ENCODE results near the gene GPATCH8. TPM values are rescaled to one million over a fixed set of nuclear protein-coding genes. Genes with fewer than 3 reads are reported as not detected.

The GPATCH8 gene
- total and polyA plus RNA-seq, 5 donors from 2014 or later, result 24.0 to 87.7 (median 25.5) TPM

- Histone ChIP-seq H3K27ac (ENCODE audit: insufficient read depth, low read length, poor library complexity, severe bottlenecking) (no peak overlapping the region), H3K4me1 (ENCODE audit: control insufficient read depth, insufficient read depth, low read length, poor library complexity, severe bottlenecking) (no peaks in the 10 kb centered on the region), H3K4me3 (ENCODE audit: low read depth, low read length) (no peak overlapping the region), H3K9me3 (ENCODE audit: control insufficient read depth in 2 of 2, low read length in 2 of 2) (no peaks in the 10 kb centered on the region), H3K36me3 (ENCODE audit: control insufficient read depth, insufficient read depth, low read length) (no peaks in the 10 kb centered on the region), H3K27me3 (ENCODE audit: control insufficient read depth, insufficient read depth, low read length) (no peaks in the 10 kb centered on the region)
- Mint-ChIP-seq H3K4me3 (no peak overlapping the region), H3K27ac (peak overlapping the region in 2 of 3 donors; percentile 75 to 79), H3K4me1 (peaks cover 0 to 6% (median under 1%) of the 10 kb centered on the region in 4 donors), H3K36me3 (no peaks in the 10 kb centered on the region), H3K27me3 (no peaks in the 10 kb centered on the region), H3K9me3 (peaks cover 0 to 2% (median 0%) of the 10 kb centered on the region in 7 donors)
- ATAC-seq (ENCODE audit: low read depth in 2 of 2) (peak; percentile 76 to 77), DNase-seq (peak; percentile 61 to 79 (median 70))
These were observed 30.5 kb upstream of the GPATCH8 start for GRCh38 chr17:44533533-44534246.

DNA sequence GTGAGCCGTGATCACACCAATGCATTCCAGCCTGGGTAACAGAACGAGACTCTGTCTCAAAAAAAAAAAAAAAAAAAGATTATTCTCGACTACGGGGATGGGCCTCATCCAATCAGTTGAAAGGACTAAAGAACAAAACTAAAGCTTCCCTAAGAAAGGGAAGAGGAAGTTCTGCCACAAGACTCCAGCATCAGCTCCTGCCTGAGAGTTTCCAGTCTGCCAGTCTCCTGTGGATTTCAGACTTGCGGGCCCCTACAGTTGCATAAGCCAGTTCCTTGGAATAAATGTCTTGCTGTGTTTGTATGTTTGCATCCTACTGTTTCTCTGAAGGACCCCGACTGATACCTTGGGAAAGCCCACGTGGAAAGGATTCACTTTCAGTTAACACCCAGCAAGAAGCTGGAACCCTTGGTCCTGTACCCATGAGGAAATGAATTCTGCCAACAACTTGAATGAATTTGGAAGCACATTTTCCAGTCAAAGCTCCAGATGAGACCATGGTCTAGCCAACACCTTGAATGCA lies 27.8 kb upstream of the GPATCH8 start:
- Mint-ChIP-seq H3K4me3 (no peak overlapping the region), H3K9me3 (peaks cover 0 to 4% (median 0%) of the 10 kb centered on the region in 7 donors), H3K4me1 (peaks cover 0 to 6% (median under 1%) of the 10 kb centered on the region in 4 donors), H3K27ac (no peak overlapping the region), H3K27me3 (peaks cover 6% of the 10 kb centered on the region), H3K36me3 (no peaks in the 10 kb centered on the region)
- H3K4me1 ChIP-seq (ENCODE audit: control insufficient read depth, insufficient read depth, low read length, poor library complexity, severe bottlenecking), result no peaks in the 10 kb centered on the region
- H3K27ac ChIP-seq (ENCODE audit: insufficient read depth, low read length, poor library complexity, severe bottlenecking), result no peak overlapping the region
- H3K27me3 ChIP-seq (ENCODE audit: control insufficient read depth, insufficient read depth, low read length), result no peaks in the 10 kb centered on the region
- H3K4me3 ChIP-seq (ENCODE audit: low read depth, low read length), result no peak overlapping the region
- H3K36me3 ChIP-seq (ENCODE audit: control insufficient read depth, insufficient read depth, low read length), result no peaks in the 10 kb centered on the region
- DNase-seq, result no peak
- ATAC-seq (ENCODE audit: low read depth in 2 of 2), result no peak
- H3K9me3 ChIP-seq (ENCODE audit: control insufficient read depth in 2 of 2, low read length in 2 of 2), result no peaks in the 10 kb centered on the region

DNA sequence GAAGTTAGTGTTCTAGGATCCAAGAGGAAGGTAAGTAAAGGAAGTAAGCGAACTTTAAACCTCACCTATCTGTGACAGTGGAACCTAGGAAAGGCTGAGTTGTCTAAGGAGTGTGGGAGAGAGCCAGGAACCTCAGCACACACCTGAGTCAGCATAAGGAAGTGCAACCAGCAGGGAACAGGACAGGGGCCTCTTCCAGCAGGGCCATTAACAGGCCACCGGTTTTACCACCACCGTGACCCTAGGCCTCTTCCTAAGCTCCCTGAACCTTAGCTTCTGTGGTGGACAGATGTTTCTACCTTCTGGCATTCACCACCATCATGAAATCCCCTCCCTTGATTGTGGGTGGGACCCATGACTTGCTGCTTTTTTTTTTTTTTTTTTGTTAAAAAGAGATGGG lies 26.7 kb upstream of the GPATCH8 start:
- Histone ChIP-seq H3K9me3 (ENCODE audit: control insufficient read depth in 2 of 2, low read length in 2 of 2) (no peaks in the 10 kb centered on the region), H3K27ac (ENCODE audit: insufficient read depth, low read length, poor library complexity, severe bottlenecking) (no peak overlapping the region)
- no peak for ATAC-seq (ENCODE audit: low read depth in 2 of 2)

DNA sequence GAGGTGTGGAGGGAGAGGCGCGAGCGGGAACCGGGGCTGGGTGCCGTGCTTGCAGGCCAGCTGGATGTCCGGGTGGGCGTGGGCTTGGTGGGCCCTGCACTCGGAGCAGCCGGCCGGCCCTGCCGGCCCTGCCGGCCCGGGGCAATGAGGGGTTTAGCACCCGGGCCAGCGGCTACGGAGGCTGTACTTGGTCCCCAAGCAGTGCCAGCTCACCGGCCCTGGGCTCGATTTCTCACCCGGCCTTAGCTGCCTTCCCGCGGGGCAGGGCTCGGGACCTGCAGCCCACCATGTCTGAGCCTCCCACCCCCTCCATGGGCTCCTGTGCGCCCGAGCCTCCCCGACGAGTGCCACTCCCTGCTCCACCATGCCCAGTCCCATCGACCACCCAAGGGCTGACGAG lies 24.7 kb upstream of the GPATCH8 start:
- Mint-ChIP-seq H3K4me1 (peaks cover 0 to 5% (median 0%) of the 10 kb centered on the region in 4 donors), H3K9me3 (peaks cover 0 to 4% (median 0%) of the 10 kb centered on the region in 7 donors), H3K36me3 (no peaks in the 10 kb centered on the region), H3K27me3 (peaks cover 12% of the 10 kb centered on the region), H3K27ac (no peak overlapping the region), H3K4me3 (no peak overlapping the region)
- Histone ChIP-seq H3K27ac (ENCODE audit: insufficient read depth, low read length, poor library complexity, severe bottlenecking) (no peak overlapping the region), H3K9me3 (ENCODE audit: control insufficient read depth in 2 of 2, low read length in 2 of 2) (no peaks in the 10 kb centered on the region), H3K27me3 (ENCODE audit: control insufficient read depth, insufficient read depth, low read length) (no peaks in the 10 kb centered on the region), H3K4me3 (ENCODE audit: low read depth, low read length) (no peak overlapping the region), H3K4me1 (ENCODE audit: control insufficient read depth, insufficient read depth, low read length, poor library complexity, severe bottlenecking) (no peaks in the 10 kb centered on the region), H3K36me3 (ENCODE audit: control insufficient read depth, insufficient read depth, low read length) (no peaks in the 10 kb centered on the region)
- no peak for ATAC-seq (ENCODE audit: low read depth in 2 of 2)
- DNase-seq, result no peak

More for the DNA sequence above, 26.7 kb upstream of the GPATCH8 start:
- Histone ChIP-seq H3K27me3 (ENCODE audit: control insufficient read depth, insufficient read depth, low read length) (no peaks in the 10 kb centered on the region), H3K4me1 (ENCODE audit: control insufficient read depth, insufficient read depth, low read length, poor library complexity, severe bottlenecking) (no peaks in the 10 kb centered on the region), H3K4me3 (ENCODE audit: low read depth, low read length) (no peak overlapping the region), H3K36me3 (ENCODE audit: control insufficient read depth, insufficient read depth, low read length) (no peaks in the 10 kb centered on the region)
- Mint-ChIP-seq H3K4me3 (no peak overlapping the region), H3K9me3 (peaks cover 0 to 4% (median 0%) of the 10 kb centered on the region in 7 donors), H3K27me3 (peaks cover 6% of the 10 kb centered on the region), H3K27ac (peak overlapping the region in 1 of 3 donors; percentile 36), H3K36me3 (no peaks in the 10 kb centered on the region), H3K4me1 (peaks cover 0 to 6% (median under 1%) of the 10 kb centered on the region in 4 donors)
- no peak for DNase-seq

DNA sequence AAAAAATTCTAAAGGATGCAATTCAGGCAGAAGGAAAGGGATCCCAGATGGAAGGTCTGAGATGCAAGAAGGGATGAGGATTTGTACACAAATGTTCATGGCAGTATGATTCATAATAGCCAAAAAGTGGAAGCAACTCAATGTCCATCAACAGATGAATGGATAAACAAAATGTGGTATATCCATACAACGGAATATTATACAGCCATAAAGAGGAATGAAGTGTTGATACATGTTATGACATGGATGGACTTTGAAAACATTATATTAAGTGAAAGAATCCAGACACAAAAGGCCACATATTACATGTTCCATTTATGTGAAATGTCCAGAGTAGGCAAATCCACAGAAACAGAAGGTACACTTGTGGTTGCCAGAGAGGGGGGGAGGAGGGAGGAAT lies 23.9 kb upstream of the GPATCH8 start:
- H3K27me3 Mint-ChIP-seq, result peaks cover 12% of the 10 kb centered on the region
- H3K27ac Mint-ChIP-seq, result no peak overlapping the region
- H3K36me3 ChIP-seq (ENCODE audit: control insufficient read depth, insufficient read depth, low read length), result no peaks in the 10 kb centered on the region

DNA sequence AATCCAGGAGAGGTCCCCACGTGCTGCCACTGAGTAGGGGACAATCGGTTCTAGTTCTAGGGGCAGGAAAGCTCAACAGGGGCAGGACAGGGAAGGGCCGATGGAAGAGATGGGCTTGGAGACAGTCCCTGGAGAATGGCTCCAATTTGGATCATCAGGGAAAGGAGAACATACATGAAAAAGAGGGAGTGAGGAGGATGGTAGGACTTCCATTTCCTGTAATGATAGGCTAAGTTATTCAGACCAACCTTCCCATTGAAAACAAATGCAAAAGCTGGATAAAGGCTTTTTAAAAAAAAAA lies 20.4 kb upstream of the GPATCH8 start:
- H3K4me1 Mint-ChIP-seq, result peaks cover 0 to 5% (median 0%) of the 10 kb centered on the region in 4 donors
- H3K4me3 Mint-ChIP-seq, result no peak overlapping the region
- Histone ChIP-seq H3K4me1 (ENCODE audit: control insufficient read depth, insufficient read depth, low read length, poor library complexity, severe bottlenecking) (no peaks in the 10 kb centered on the region), H3K4me3 (ENCODE audit: low read depth, low read length) (no peak overlapping the region), H3K27ac (ENCODE audit: insufficient read depth, low read length, poor library complexity, severe bottlenecking) (no peak overlapping the region), H3K36me3 (ENCODE audit: control insufficient read depth, insufficient read depth, low read length) (no peaks in the 10 kb centered on the region), H3K9me3 (ENCODE audit: control insufficient read depth in 2 of 2, low read length in 2 of 2) (no peaks in the 10 kb centered on the region), H3K27me3 (ENCODE audit: control insufficient read depth, insufficient read depth, low read length) (no peaks in the 10 kb centered on the region)
- ATAC-seq (ENCODE audit: low read depth in 2 of 2) (no peak), DNase-seq (no peak)
- H3K27ac Mint-ChIP-seq, result no peak overlapping the region
- no peaks in the 10 kb centered on the region for H3K36me3 Mint-ChIP-seq
- peaks cover 0 to 3% (median 0%) of the 10 kb centered on the region in 7 donors for H3K9me3 Mint-ChIP-seq
- H3K27me3 Mint-ChIP-seq, result peaks cover 17% of the 10 kb centered on the region

More for the DNA sequence above, 23.9 kb upstream of the GPATCH8 start:
- no peaks in the 10 kb centered on the region for H3K27me3 ChIP-seq (ENCODE audit: control insufficient read depth, insufficient read depth, low read length)
- H3K4me1 Mint-ChIP-seq, result peaks cover 0 to 5% (median 0%) of the 10 kb centered on the region in 4 donors
- no peak overlapping the region for H3K4me3 ChIP-seq (ENCODE audit: low read depth, low read length)
- H3K9me3 ChIP-seq (ENCODE audit: control insufficient read depth in 2 of 2, low read length in 2 of 2), result no peaks in the 10 kb centered on the region
- ATAC-seq (ENCODE audit: low read depth in 2 of 2), result no peak
- no peak overlapping the region for H3K27ac ChIP-seq (ENCODE audit: insufficient read depth, low read length, poor library complexity, severe bottlenecking)
- peaks cover 0 to 4% (median 0%) of the 10 kb centered on the region in 7 donors for H3K9me3 Mint-ChIP-seq
- H3K36me3 Mint-ChIP-seq, result no peaks in the 10 kb centered on the region
- H3K4me3 Mint-ChIP-seq, result no peak overlapping the region
- DNase-seq, result no peak
- H3K4me1 ChIP-seq (ENCODE audit: control insufficient read depth, insufficient read depth, low read length, poor library complexity, severe bottlenecking), result no peaks in the 10 kb centered on the region

DNA sequence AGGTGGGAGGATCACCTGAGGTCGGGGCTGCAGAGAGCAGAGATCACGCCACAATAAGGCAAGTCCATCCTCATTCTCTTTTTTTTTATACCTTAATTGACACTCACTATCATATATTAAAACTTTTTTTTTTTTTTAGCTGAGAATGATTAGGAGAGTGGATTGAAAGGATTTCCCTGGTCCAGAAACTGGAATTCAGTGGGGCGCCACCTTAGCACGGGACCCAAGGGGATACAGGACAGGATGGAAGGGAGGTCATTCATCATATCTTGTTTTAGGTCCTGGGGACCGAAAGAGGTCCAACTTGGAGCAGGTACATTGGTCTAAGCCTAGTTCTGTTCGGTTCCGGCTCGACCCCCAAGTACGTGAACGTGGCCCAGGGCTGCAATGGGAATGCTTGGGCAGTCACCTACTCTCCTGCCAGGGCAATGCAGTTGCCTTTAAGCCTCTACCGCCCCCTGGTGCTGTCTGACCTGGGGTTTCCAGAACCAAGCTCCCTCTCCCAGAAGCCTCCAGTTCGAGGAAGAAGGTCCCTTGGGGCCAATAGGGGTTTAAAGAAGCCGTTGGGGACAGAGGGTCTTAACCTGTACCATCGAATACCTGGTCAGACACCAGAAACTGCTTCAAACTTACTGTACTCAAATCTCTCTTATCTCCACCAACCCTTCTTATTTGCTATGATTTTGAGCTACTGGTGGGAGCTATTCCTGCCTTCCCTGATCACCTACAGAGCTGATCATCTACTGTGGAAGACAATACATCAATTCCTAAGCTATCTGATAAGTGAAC lies 19.9 kb upstream of the GPATCH8 start:
- no peak overlapping the region for H3K4me3 Mint-ChIP-seq
- DNase-seq, result peak in 1 of 3 donors; percentile 55
- peaks cover 0 to 3% (median 0%) of the 10 kb centered on the region in 7 donors for H3K9me3 Mint-ChIP-seq
- Histone ChIP-seq H3K27ac (ENCODE audit: insufficient read depth, low read length, poor library complexity, severe bottlenecking) (no peak overlapping the region), H3K4me3 (ENCODE audit: low read depth, low read length) (no peak overlapping the region), H3K9me3 (ENCODE audit: control insufficient read depth in 2 of 2, low read length in 2 of 2) (no peaks in the 10 kb centered on the region), H3K27me3 (ENCODE audit: control insufficient read depth, insufficient read depth, low read length) (no peaks in the 10 kb centered on the region), H3K4me1 (ENCODE audit: control insufficient read depth, insufficient read depth, low read length, poor library complexity, severe bottlenecking) (no peaks in the 10 kb centered on the region), H3K36me3 (ENCODE audit: control insufficient read depth, insufficient read depth, low read length) (no peaks in the 10 kb centered on the region)
- peaks cover 17% of the 10 kb centered on the region for H3K27me3 Mint-ChIP-seq
- H3K4me1 Mint-ChIP-seq, result peaks cover 0 to 5% (median 0%) of the 10 kb centered on the region in 4 donors
- H3K36me3 Mint-ChIP-seq, result no peaks in the 10 kb centered on the region
- no peak for ATAC-seq (ENCODE audit: low read depth in 2 of 2)
- no peak overlapping the region for H3K27ac Mint-ChIP-seq

Measured in CD4-positive, CD25-positive, alpha-beta regulatory T cell (primary cell).